Gastroesophageal sphincter (tissue), 3 donors: ENCODE results near the gene PFDN1.

Experiments used
- EP300 ChIP-seq: sonication (generic); formaldehyde crosslinking; IDR thresholded peaks from one replicate; pipeline ENCODE4 v1.6.1; 2017; ENCODE audit warnings: antibody characterized with exemption, mild to moderate bottlenecking
- POLR2A ChIP-seq, 2 donors: fragments of 450-650 bp; IDR thresholded peaks; one replicate each; pipeline ENCODE4 v1.6.1; 2017; ENCODE audit warnings: antibody characterized with exemption in 2 of 2, mild to moderate bottlenecking in 2 of 2, moderate library complexity in 1 of 2
- POLR2AphosphoS5 ChIP-seq: sonication (generic); formaldehyde crosslinking; IDR thresholded peaks from one replicate; pipeline ENCODE4 v1.6.1; 2017; ENCODE audit warnings: antibody characterized with exemption
- TF ChIP-seq, protein P1 (sequence below), 4 experiments: fragments of 200-600 bp in 2 of 4; fragments of 450-650 bp in 2 of 4; sonication (generic) in 1 of 4; IDR thresholded peaks; one replicate each; pipeline ENCODE4 v1.5.1; 2017 to 2019; ENCODE audit warnings: antibody characterized with exemption in 4 of 4, mild to moderate bottlenecking in 2 of 4, moderate library complexity in 2 of 4

DNA sequence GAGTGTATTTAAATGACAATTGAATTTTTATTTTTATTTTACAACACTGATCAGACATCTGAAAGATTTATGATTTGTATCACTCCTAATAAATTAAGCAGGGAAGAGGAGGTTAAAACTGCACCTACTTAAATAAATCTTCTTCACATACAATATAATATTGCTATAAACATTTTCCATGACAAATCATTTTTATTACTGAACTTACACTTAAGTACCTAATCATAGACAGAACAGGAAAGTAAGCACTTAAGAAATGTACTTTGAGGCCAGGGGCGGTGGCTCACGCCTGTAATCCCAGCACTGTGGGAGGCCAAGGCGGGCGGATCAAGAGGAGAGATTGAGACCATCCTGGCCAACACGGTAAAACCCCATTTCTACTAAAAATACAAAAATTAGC, 3.8 kb downstream of the PFDN1 start:
- TF ChIP-seq, protein P1, sequence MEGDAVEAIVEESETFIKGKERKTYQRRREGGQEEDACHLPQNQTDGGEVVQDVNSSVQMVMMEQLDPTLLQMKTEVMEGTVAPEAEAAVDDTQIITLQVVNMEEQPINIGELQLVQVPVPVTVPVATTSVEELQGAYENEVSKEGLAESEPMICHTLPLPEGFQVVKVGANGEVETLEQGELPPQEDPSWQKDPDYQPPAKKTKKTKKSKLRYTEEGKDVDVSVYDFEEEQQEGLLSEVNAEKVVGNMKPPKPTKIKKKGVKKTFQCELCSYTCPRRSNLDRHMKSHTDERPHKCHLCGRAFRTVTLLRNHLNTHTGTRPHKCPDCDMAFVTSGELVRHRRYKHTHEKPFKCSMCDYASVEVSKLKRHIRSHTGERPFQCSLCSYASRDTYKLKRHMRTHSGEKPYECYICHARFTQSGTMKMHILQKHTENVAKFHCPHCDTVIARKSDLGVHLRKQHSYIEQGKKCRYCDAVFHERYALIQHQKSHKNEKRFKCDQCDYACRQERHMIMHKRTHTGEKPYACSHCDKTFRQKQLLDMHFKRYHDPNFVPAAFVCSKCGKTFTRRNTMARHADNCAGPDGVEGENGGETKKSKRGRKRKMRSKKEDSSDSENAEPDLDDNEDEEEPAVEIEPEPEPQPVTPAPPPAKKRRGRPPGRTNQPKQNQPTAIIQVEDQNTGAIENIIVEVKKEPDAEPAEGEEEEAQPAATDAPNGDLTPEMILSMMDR (IDR thresholded peaks at IDR 0.05): no peak
- TF ChIP-seq POLR2AphosphoS5: no peak
- no peak for TF ChIP-seq POLR2A (IDR thresholded peaks at IDR 0.05)
- no peak for TF ChIP-seq EP300
